ENCODE measurements around the gene SIGLEC12. TPM values are rescaled to one million over a fixed set of nuclear protein-coding genes. Genes with fewer than 3 reads are reported as not detected.

The SIGLEC12 gene
- total and polyA plus RNA-seq, 9 of the 15 experiments (the other 6 are each of a cell fraction or from before 2014, with no cell fraction given) = 0.08 to 1.3 (median 0.54) TPM

- WGBS (ENCODE audit: insufficient coverage, low coverage, missing lambda C conversion rate) = 86% methylated on average over 7 of the region's 7 CpGs
- H3K9me3 ChIP-seq (replicated peaks; ENCODE audit: control insufficient read depth, insufficient read depth, low read depth, low read length) = no peaks in the 10 kb centered on the region
These were observed 39.3 kb downstream of the SIGLEC12 start for GRCh38 chr19:51462276-51462675.

GRCh38 chr19:51461723-51462161 lies 39.9 kb downstream of the SIGLEC12 start:
- no peak for DNase-seq (ENCODE audit: extremely low read depth in 1 of 4, low spot score in 3 of 4)
- CTCF ChIA-PET (ENCODE audit: low intra/inter-chr PET ratio) = no interaction called here
- H3K9me3 ChIP-seq (replicated peaks; ENCODE audit: control insufficient read depth, insufficient read depth, low read depth, low read length) = no peaks in the 10 kb centered on the region
- POLR2A ChIA-PET = interaction anchor here (2.2 kb wide), 1 partner anchor 12 kb away, joined by 5 read pairs; no protein-coding TSS in a partner anchor
- no peak overlapping the region for H2AFZ ChIP-seq (ENCODE audit: low read depth, low read length)
- in situ Hi-C loops (cut with MboI) (no loop called here), intact Hi-C loops (cut with micrococcal nuclease) (no loop called here)
- H3K4me3 ChIP-seq = no peak overlapping the region
- no peaks in the 10 kb centered on the region for H3K9me1 ChIP-seq (ENCODE audit: control insufficient read depth, insufficient read depth, low read length)
- 47% methylated on average over 7 of the region's 8 CpGs for WGBS (ENCODE audit: insufficient coverage, low coverage, missing lambda C conversion rate)
- H3K79me2 ChIP-seq (ENCODE audit: control insufficient read depth, insufficient read depth, low read length) = peaks cover 19% of the 10 kb centered on the region
- TF ChIP-seq ZFX (CRISPR knock-in tag; IDR thresholded peaks at IDR 0.05) = 0 out of 2 replicates have a peak, but pooled peaks have one; percentile 16
- TF ChIP-seq, protein P1, sequence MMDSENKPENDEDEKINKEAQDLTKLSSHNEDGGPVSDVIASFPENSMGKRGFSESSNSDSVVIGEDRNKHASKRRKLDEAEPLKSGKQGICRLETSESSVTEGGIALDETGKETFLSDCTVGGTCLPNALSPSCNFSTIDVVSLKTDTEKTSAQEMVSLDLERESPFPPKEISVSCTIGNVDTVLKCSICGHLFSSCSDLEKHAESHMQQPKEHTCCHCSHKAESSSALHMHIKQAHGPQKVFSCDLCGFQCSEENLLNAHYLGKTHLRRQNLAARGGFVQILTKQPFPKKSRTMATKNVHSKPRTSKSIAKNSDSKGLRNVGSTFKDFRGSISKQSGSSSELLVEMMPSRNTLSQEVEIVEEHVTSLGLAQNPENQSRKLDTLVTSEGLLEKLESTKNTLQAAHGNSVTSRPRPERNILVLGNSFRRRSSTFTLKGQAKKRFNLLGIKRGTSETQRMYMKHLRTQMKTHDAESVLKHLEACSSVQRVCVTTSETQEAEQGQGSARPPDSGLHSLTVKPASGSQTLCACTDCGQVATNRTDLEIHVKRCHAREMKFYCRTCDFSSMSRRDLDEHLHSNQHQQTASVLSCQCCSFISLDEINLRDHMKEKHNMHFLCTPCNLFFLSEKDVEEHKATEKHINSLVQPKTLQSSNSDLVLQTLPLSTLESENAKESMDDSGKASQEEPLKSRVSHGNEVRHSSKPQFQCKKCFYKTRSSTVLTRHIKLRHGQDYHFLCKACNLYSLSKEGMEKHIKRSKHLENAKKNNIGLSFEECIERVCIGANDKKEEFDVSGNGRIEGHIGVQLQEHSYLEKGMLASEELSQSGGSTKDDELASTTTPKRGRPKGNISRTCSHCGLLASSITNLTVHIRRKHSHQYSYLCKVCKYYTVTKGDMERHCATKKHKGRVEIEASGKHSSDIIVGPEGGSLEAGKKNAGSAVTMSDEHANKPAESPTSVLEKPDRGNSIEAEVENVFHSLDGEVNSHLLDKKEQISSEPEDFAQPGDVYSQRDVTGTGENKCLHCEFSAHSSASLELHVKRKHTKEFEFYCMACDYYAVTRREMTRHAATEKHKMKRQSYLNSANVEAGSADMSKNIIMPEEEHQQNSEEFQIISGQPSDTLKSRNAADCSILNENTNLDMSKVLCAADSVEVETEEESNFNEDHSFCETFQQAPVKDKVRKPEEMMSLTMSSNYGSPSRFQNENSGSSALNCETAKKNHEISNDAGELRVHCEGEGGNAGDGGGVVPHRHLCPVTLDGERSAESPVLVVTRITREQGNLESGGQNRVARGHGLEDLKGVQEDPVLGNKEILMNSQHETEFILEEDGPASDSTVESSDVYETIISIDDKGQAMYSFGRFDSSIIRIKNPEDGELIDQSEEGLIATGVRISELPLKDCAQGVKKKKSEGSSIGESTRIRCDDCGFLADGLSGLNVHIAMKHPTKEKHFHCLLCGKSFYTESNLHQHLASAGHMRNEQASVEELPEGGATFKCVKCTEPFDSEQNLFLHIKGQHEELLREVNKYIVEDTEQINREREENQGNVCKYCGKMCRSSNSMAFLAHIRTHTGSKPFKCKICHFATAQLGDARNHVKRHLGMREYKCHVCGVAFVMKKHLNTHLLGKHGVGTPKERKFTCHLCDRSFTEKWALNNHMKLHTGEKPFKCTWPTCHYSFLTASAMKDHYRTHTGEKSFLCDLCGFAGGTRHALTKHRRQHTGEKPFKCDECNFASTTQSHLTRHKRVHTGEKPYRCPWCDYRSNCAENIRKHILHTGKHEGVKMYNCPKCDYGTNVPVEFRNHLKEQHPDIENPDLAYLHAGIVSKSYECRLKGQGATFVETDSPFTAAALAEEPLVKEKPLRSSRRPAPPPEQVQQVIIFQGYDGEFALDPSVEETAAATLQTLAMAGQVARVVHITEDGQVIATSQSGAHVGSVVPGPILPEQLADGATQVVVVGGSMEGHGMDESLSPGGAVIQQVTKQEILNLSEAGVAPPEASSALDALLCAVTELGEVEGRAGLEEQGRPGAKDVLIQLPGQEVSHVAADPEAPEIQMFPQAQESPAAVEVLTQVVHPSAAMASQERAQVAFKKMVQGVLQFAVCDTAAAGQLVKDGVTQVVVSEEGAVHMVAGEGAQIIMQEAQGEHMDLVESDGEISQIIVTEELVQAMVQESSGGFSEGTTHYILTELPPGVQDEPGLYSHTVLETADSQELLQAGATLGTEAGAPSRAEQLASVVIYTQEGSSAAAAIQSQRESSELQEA (IDR thresholded peaks at IDR 0.05; ENCODE audit: low read depth) = no peak
- BruUV-seq (replicated peaks) = no TSS peak
- H3K9ac ChIP-seq (ENCODE audit: insufficient read depth in 1 of 2, low read depth in 2 of 2, low read length in 2 of 2) = peak overlapping the region in 1 of 2 experiments; percentile 73; a peak in 1 of 4 replicates
- no peak overlapping the region for H3K27ac ChIP-seq (ENCODE audit: extremely low read depth, low read depth, low read length)
- FAIRE-seq = no peak
- H3K36me3 ChIP-seq (ENCODE audit: control insufficient read depth, insufficient read depth, low read length) = no peaks in the 10 kb centered on the region
- H3K27me3 ChIP-seq (ENCODE audit: control insufficient read depth in 2 of 2, insufficient read depth in 2 of 2, low read length in 2 of 2) = no peaks in the 10 kb centered on the region
- peaks cover 13 to 36% of the 10 kb centered on the region in 2 experiments for H3K4me1 ChIP-seq (replicated peaks in 1 of 2; ENCODE audit: control insufficient read depth in 2 of 2, insufficient read depth in 2 of 2, low read length in 2 of 2)
- no peak overlapping the region for H3K4me2 ChIP-seq (ENCODE audit: insufficient read depth, low read length)
- H4K20me1 ChIP-seq (replicated peaks; ENCODE audit: control insufficient read depth, insufficient read depth, low read length) = no peaks in the 10 kb centered on the region
- no peak for ATAC-seq

More at GRCh38 chr19:51462276-51462675, 39.3 kb downstream of the SIGLEC12 start:
- Histone ChIP-seq H3K4me2 (ENCODE audit: insufficient read depth, low read length) (no peak overlapping the region), H2AFZ (ENCODE audit: low read depth, low read length) (no peak overlapping the region), H4K20me1 (replicated peaks; ENCODE audit: control insufficient read depth, insufficient read depth, low read length) (no peaks in the 10 kb centered on the region), H3K9me1 (ENCODE audit: control insufficient read depth, insufficient read depth, low read length) (no peaks in the 10 kb centered on the region), H3K27me3 (ENCODE audit: control insufficient read depth in 2 of 2, insufficient read depth in 2 of 2, low read length in 2 of 2) (no peaks in the 10 kb centered on the region), H3K79me2 (ENCODE audit: control insufficient read depth, insufficient read depth, low read length) (peaks cover 24% of the 10 kb centered on the region), H3K36me3 (ENCODE audit: control insufficient read depth, insufficient read depth, low read length) (no peaks in the 10 kb centered on the region), H3K9ac (ENCODE audit: insufficient read depth in 1 of 2, low read depth in 2 of 2, low read length in 2 of 2) (0 out of 4 replicates have a peak overlapping the region, but pooled peaks of 1 of the 2 experiments have one; percentile 73), H3K4me3 (no peak overlapping the region), H3K27ac (ENCODE audit: extremely low read depth, low read depth, low read length) (no peak overlapping the region), H3K4me1 (replicated peaks in 1 of 2; ENCODE audit: control insufficient read depth in 2 of 2, insufficient read depth in 2 of 2, low read length in 2 of 2) (peaks cover 13 to 35% of the 10 kb centered on the region in 2 experiments)
- POLR2A ChIA-PET = interaction anchor here (2.2 kb wide), 1 partner anchor 11 kb away, joined by 5 read pairs; no protein-coding TSS in a partner anchor
- in situ Hi-C loops (cut with MboI) = no loop called here
- ATAC-seq (no peak), DNase-seq (ENCODE audit: extremely low read depth in 1 of 4, low spot score in 3 of 4) (no peak), FAIRE-seq (no peak)
- TF ChIP-seq POLR2G (IDR thresholded peaks at IDR 0.05; ENCODE audit: low read depth, low read length) = 0 out of 2 replicates have a peak, but pooled peaks have one; percentile 28
- TF ChIP-seq SUPT5H (IDR thresholded peaks at IDR 0.05) = no peak
- TF ChIP-seq RBFOX2 (IDR thresholded peaks at IDR 0.05; ENCODE audit: low read depth, low read length) = peak; percentile 35; the same call in 1 of the 2 replicates
- BruUV-seq (replicated peaks) = no TSS peak
- intact Hi-C loops (cut with micrococcal nuclease) = no loop called here
- CTCF ChIA-PET (ENCODE audit: low intra/inter-chr PET ratio) = no interaction called here

Measured in K562 (cell line).